Measurements from ENCODE around the gene RASGEF1C.

The RASGEF1C gene

DNA sequence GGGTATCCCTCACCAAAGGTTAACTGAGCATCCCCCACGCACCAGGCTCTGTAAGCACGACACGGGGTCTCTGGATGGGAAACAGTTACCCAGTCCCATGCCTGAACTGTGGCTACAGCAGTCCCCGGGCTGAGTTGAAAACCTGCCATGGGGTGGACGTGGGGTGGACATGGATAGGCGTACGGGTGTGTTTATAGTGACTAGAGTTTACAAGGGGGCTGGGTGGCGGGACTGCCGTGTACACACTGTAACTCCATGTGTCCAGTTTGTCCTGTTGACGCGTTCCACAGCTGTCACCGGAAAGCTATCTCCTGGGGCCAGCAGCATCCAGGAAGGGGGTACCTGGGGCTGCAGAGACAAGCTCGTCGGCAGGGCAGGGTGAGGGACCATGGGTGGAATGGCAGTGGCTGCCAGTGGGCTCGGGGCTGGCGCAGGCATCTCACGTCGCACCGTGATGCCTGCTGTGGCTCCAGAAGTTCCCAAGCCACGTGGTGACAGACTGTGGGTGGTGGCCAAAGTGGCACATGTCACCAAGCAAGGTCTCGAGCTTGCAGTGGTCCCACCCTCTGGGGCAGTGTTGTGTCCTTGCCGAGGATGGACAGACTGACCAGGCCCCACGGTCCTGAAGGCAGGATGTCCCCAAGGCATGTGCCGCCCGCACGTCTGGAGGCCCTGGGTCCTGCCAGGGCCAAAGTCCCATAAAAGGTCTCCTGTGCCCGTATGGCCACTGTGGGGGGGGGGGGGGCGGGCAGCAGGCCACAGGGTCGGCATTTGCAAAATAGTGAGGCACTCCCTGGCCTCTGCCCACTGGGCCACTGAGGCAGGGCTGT, 108.2 kb downstream of the RASGEF1C start:
- TF ChIP-seq CTCF (IDR thresholded peaks at IDR 0.05; ENCODE audit: low read depth, low read length): no peak
- no peak overlapping the region for H3K4me3 ChIP-seq (ENCODE audit: low read depth, low read length)

DNA sequence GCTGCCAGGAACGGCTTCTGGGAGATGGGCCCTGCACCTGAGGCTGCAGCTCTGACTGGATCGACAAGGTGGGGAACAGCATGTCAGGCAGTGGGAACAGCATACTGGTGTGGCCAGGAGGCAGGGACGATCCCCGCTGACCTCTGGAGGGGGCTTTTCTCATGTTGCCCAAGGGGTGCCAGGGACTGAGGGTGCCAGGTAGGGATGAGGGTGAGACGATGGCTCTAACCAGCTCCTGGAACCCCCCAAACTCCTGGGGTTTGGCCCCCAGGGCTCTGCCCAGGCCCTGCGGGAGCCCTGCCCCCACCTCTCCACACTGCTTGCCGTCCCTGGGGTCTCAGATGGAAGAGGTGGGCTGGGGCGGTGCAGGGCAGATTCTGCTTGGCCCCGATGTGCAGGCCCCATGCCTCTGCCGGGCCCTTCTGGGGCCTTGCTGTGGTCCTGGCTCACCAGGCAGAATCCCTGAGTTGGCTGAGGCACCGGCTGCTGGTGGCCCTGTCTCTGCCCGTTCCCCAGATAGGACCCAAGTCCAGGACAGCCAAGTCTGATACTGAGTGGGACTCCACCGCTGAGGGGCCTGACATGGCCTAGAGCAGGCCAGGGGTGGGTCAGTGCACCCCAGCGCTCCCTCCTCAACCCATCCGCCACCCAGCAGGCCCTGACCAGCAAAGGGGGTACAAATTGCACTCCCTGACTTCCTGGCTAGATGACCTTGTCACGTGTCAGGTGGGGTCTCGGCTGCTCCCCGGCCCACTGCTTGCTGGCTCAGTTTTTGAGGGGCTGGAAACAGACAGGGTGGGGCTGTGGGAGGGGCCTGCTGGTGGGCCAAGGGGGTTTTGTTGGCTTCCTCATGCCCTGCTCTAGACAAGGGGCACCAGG, 109.0 kb downstream of the RASGEF1C start:
- TF ChIP-seq CTCF (IDR thresholded peaks at IDR 0.05; ENCODE audit: low read depth, low read length): no peak
- no peak overlapping the region for H3K4me3 ChIP-seq (ENCODE audit: low read depth, low read length)

DNA sequence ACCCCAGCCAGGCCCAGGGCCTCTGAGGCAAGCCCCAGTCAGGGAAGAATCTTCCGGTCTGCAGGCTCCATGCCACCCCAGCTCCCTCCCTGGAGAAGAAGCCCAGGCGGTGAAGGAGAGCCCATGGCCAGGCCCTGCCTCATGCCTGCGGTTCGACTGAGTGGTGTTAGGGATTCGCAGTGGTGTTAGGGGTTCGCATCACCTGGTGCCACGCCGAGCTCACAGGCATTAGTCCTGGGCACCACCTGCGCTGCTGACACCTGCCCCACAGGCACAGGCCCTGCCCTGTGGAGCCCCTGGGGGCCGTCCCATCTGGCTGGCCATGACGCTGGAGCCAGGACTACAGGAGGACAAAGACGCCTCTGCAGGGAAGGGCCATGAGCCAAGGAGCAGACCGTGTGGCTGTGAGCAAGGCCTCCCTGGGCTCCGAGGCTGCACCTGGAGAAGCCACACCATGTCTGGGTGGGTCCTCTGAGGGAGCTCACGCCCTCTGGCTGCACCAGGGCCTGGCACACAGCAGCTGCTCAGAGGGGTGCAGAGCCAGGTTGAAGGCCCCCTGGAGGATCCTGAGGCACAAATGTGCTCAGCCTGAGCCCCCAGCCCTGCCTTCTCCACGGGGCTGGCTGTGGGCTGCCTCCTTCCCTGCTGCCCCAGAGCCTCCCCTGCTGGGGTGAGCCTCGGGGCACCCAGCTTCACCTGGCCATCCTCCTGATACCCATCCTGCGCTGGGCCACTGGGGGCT, 109.8 kb downstream of the RASGEF1C start:
- no peak overlapping the region for H3K4me3 ChIP-seq (ENCODE audit: low read depth, low read length)
- TF ChIP-seq CTCF (IDR thresholded peaks at IDR 0.05; ENCODE audit: low read depth, low read length): no peak

- no peak for TF ChIP-seq CTCF (IDR thresholded peaks at IDR 0.05; ENCODE audit: low read depth, low read length)
- H3K4me3 ChIP-seq (ENCODE audit: low read depth, low read length): no peak overlapping the region
These were observed 110.5 kb downstream of the RASGEF1C start for GRCh38 chr5:180098526-180098925.

DNA sequence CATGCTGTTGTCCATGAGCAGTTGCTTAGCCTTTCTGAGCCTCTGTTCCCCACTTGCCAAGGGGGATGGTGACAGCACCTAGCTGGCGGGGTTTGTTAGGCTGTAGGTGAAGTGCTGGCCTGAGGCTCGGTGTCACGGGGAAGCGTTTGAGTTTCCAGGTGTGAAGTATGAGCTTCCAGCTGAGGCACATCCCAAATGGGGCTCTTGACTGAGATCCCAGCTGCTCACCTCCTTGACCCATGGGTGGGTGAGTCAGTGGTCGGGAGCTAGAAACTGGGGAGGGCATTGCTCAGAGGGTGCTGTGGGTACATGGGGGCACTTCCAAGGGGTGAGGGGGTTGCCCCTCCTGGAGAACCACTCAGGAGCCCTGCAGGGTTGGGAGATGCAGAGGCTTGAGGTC, 111.1 kb downstream of the RASGEF1C start:
- no peak for TF ChIP-seq CTCF (IDR thresholded peaks at IDR 0.05; ENCODE audit: low read depth, low read length)
- H3K4me3 ChIP-seq (ENCODE audit: low read depth, low read length): no peak overlapping the region

- no peak overlapping the region for H3K4me3 ChIP-seq (ENCODE audit: low read depth, low read length)
- TF ChIP-seq CTCF (IDR thresholded peaks at IDR 0.05; ENCODE audit: low read depth, low read length): no peak
These were observed 111.7 kb downstream of the RASGEF1C start for GRCh38 chr5:180097163-180097894.
